ENCODE data around the gene RPL15.

Gene RPL15

DNA sequence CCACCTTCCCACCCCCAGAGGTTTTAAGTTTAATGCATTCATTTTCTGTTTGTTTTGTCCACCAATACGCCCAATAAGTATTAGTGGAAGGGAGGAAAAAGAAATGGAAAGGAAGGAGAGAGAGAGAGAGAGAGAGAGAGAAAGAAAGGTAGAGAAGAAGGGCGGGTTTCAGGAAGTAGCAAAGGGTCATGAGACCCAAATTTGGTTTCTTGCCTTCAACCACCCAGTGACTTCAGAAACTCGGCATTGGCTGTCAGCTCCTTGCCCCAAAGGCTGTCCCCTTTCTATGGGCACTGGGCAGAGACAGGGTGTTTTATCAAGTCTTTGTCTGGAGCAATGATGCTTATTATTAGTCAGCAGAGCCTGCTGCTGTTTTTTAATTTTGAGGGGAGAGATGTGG lies 14.7 kb downstream of the RPL15 start:
- TF ChIP-seq BACH2 (CRISPR knock-in tag; IDR thresholded peaks at IDR 0.05; ENCODE audit: borderline replicate concordance) = no peak
- TF ChIP-seq, protein P1, sequence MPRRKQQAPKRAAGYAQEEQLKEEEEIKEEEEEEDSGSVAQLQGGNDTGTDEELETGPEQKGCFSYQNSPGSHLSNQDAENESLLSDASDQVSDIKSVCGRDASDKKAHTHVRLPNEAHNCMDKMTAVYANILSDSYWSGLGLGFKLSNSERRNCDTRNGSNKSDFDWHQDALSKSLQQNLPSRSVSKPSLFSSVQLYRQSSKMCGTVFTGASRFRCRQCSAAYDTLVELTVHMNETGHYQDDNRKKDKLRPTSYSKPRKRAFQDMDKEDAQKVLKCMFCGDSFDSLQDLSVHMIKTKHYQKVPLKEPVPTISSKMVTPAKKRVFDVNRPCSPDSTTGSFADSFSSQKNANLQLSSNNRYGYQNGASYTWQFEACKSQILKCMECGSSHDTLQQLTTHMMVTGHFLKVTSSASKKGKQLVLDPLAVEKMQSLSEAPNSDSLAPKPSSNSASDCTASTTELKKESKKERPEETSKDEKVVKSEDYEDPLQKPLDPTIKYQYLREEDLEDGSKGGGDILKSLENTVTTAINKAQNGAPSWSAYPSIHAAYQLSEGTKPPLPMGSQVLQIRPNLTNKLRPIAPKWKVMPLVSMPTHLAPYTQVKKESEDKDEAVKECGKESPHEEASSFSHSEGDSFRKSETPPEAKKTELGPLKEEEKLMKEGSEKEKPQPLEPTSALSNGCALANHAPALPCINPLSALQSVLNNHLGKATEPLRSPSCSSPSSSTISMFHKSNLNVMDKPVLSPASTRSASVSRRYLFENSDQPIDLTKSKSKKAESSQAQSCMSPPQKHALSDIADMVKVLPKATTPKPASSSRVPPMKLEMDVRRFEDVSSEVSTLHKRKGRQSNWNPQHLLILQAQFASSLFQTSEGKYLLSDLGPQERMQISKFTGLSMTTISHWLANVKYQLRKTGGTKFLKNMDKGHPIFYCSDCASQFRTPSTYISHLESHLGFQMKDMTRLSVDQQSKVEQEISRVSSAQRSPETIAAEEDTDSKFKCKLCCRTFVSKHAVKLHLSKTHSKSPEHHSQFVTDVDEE (CRISPR knock-in tag; IDR thresholded peaks at IDR 0.05) = no peak
- no peak for TF ChIP-seq ISL1 (CRISPR knock-in tag; IDR thresholded peaks at IDR 0.05)
- no peak for TF ChIP-seq POU6F1 (CRISPR knock-in tag; IDR thresholded peaks at IDR 0.05; ENCODE audit: borderline replicate concordance, low read depth)
- TF ChIP-seq ZFP30 (CRISPR knock-in tag; IDR thresholded peaks at IDR 0.05) = no peak
- no peak for TF ChIP-seq TOX (CRISPR knock-in tag; IDR thresholded peaks at IDR 0.05; ENCODE audit: borderline replicate concordance)
- TF ChIP-seq PPARA (CRISPR knock-in tag; IDR thresholded peaks at IDR 0.05; ENCODE audit: borderline replicate concordance) = no peak
- no peak for TF ChIP-seq ZFP3 (CRISPR knock-in tag; IDR thresholded peaks at IDR 0.05)
- TF ChIP-seq CREB5 (CRISPR knock-in tag; IDR thresholded peaks at IDR 0.05; ENCODE audit: low read depth) = no peak
- no peak for TF ChIP-seq ZNF8 (CRISPR knock-in tag; IDR thresholded peaks at IDR 0.05)
- no peak for TF ChIP-seq GLIS3 (CRISPR knock-in tag; IDR thresholded peaks at IDR 0.05)
- no peak for TF ChIP-seq ZC3H10 (CRISPR knock-in tag; IDR thresholded peaks at IDR 0.05)
- no peak for TF ChIP-seq CSDC2 (CRISPR knock-in tag; IDR thresholded peaks at IDR 0.05)
- TF ChIP-seq, protein P2, sequence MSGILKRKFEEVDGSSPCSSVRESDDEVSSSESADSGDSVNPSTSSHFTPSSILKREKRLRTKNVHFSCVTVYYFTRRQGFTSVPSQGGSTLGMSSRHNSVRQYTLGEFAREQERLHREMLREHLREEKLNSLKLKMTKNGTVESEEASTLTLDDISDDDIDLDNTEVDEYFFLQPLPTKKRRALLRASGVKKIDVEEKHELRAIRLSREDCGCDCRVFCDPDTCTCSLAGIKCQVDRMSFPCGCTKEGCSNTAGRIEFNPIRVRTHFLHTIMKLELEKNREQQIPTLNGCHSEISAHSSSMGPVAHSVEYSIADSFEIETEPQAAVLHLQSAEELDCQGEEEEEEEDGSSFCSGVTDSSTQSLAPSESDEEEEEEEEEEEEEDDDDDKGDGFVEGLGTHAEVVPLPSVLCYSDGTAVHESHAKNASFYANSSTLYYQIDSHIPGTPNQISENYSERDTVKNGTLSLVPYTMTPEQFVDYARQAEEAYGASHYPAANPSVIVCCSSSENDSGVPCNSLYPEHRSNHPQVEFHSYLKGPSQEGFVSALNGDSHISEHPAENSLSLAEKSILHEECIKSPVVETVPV (CRISPR knock-in tag; IDR thresholded peaks at IDR 0.05) = no peak
- no peak for TF ChIP-seq OSR1 (CRISPR knock-in tag; IDR thresholded peaks at IDR 0.05)
- TF ChIP-seq ARNTL (CRISPR knock-in tag; IDR thresholded peaks at IDR 0.05; ENCODE audit: borderline replicate concordance, low read depth) = no peak
- TF ChIP-seq RARB (CRISPR knock-in tag; IDR thresholded peaks at IDR 0.05) = no peak
- no peak for ATAC-seq

DNA sequence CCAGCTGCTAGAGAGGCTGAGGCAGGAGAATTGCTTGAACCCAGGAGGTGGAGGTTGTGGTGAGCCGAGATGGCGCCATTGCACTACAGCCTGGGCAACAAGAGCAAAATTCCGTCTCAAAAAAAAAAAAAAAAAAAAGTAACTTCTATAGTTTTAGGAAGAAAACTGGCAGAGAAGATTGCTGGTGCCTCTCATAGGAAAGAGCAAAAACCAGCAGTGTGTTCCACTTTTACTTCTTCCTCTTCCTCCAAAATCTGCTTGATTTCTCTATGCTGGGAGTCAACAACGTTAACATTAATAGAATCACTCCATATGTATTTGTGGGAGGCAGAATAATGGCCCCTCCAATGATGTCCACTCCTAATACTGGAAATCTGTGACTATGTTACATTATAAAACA lies 15.6 kb downstream of the RPL15 start:
- no peak for ATAC-seq
- no peak for TF ChIP-seq ESRRG (CRISPR knock-in tag; IDR thresholded peaks at IDR 0.05)
- no peak for TF ChIP-seq CREB5 (CRISPR knock-in tag; IDR thresholded peaks at IDR 0.05; ENCODE audit: low read depth)
- TF ChIP-seq ZNF8 (CRISPR knock-in tag; IDR thresholded peaks at IDR 0.05) = no peak
- no peak for TF ChIP-seq OSR1 (CRISPR knock-in tag; IDR thresholded peaks at IDR 0.05)
- no peak for TF ChIP-seq ZFP3 (CRISPR knock-in tag; IDR thresholded peaks at IDR 0.05)
- no peak for TF ChIP-seq RARB (CRISPR knock-in tag; IDR thresholded peaks at IDR 0.05)
- no peak for TF ChIP-seq ZNF70 (CRISPR knock-in tag; IDR thresholded peaks at IDR 0.05)
- no peak for TF ChIP-seq GLIS3 (CRISPR knock-in tag; IDR thresholded peaks at IDR 0.05)
- no peak for TF ChIP-seq ZC3H10 (CRISPR knock-in tag; IDR thresholded peaks at IDR 0.05)
- TF ChIP-seq, protein P1 (CRISPR knock-in tag; IDR thresholded peaks at IDR 0.05) = no peak
- no peak for TF ChIP-seq TOX (CRISPR knock-in tag; IDR thresholded peaks at IDR 0.05; ENCODE audit: borderline replicate concordance)
- no peak for TF ChIP-seq PATZ1 (CRISPR knock-in tag; IDR thresholded peaks at IDR 0.05; ENCODE audit: borderline replicate concordance)
- no peak for TF ChIP-seq POU6F1 (CRISPR knock-in tag; IDR thresholded peaks at IDR 0.05; ENCODE audit: borderline replicate concordance, low read depth)
- TF ChIP-seq, protein P2 (CRISPR knock-in tag; IDR thresholded peaks at IDR 0.05) = no peak
